SJCRH30 (cell line): ENCODE results near the gene TSSK3. TPM values are rescaled to one million over a fixed set of nuclear protein-coding genes. Genes with fewer than 3 reads are reported as not detected.
"Not testable (repeated sequence)": the region's sequence is repeated elsewhere in the genome, so short reads cannot be mapped to it uniquely, and the experiment has no call there.

Source experiments
- DNase-seq, 2 experiments: peaks; one replicate each; pipeline ENCODE4 v3.0.0-alpha.2; 2015 to 2020
- H3K27ac ChIP-seq: fragments of 250-450 bp; sonication (Bioruptor Pico); 2 replicates; pipeline ENCODE4 v1.5.1; 2020; ENCODE audit warnings: mild to moderate bottlenecking, moderate library complexity
- H3K27me3 ChIP-seq: fragments of 250-450 bp; sonication (Bioruptor Pico); 2 replicates; pipeline ENCODE4 v1.5.1; 2020; ENCODE audit warnings: mild to moderate bottlenecking, moderate library complexity
- H3K36me3 ChIP-seq: fragments of 250-450 bp; sonication (Bioruptor Pico); 2 replicates; pipeline ENCODE4 v1.5.1; 2020; ENCODE audit warnings: mild to moderate bottlenecking, moderate library complexity
- H3K4me1 ChIP-seq: fragments of 250-450 bp; sonication (Bioruptor Pico); 2 replicates; pipeline ENCODE4 v1.5.1; 2020; ENCODE audit warnings: mild to moderate bottlenecking, moderate library complexity
- H3K4me3 ChIP-seq: fragments of 250-450 bp; sonication (Bioruptor Pico); 2 replicates; pipeline ENCODE4 v1.5.1; 2020; ENCODE audit warnings: mild to moderate bottlenecking, moderate library complexity
- H3K9me3 ChIP-seq: fragments of 250-450 bp; sonication (Bioruptor Pico); replicated peaks from 2 replicates; pipeline ENCODE4 v1.5.1; 2020; ENCODE audit warnings: mild to moderate bottlenecking, moderate library complexity
- total RNA-seq: library from RNA; depleted of rRNA; stranded (reverse); fragments of >200 nt; shearing (Covaris generic); gene quantifications from 2 replicates; pipeline ENCODE4 v1.2.3, GENCODE V29; 2014

Gene TSSK3
- total RNA-seq, 1 experiment from 2014 or later = 1.2 TPM

GRCh38 chr1:32351399-32352238 lies 10.7 kb upstream of the TSSK3 start:
- Histone ChIP-seq H3K27ac (peak overlapping the region; percentile 86), H3K4me3 (peak overlapping the region; percentile 92), H3K36me3 (no peaks in the 10 kb centered on the region), H3K4me1 (peaks cover 23% of the 10 kb centered on the region), H3K27me3 (no peaks in the 10 kb centered on the region), H3K9me3 (no peaks in the 10 kb centered on the region)
- peak; percentile 98 for DNase-seq

GRCh38 chr1:32352239-32352745 lies 10.0 kb upstream of the TSSK3 start:
- no peaks in the 10 kb centered on the region for H3K27me3 ChIP-seq
- H3K27ac ChIP-seq = peak overlapping the region; percentile 86
- H3K4me1 ChIP-seq = peaks cover 23% of the 10 kb centered on the region
- no peaks in the 10 kb centered on the region for H3K36me3 ChIP-seq
- DNase-seq = no peak
- no peaks in the 10 kb centered on the region for H3K9me3 ChIP-seq
- H3K4me3 ChIP-seq = peak overlapping the region; percentile 92

DNA sequence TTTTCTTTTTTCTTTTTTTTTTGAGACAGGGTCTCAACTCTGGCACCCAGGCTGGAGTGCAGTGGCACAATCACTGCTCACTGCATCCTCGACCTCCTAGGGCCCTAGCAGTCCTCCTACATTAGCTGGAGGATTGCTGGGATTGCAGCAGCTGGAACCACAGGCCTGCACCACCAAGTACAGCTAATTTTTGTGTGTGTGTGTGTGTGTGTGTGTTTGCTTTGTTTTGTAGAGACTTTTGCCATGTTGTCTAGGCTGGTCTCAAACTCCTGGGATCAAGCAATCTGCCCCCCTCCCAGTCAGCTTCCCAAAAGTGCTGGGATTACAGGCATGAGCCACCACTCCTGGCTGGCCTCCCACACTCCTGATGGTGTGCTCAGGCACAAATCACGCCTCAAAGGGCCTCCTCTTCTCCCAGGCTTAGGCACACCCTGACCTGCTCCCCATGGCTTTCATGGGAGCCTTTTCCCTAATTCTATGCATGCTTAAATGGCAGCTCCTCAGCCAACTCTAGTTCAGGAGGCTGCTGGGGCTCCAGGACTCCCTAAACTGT lies 9.4 kb upstream of the TSSK3 start:
- Histone ChIP-seq H3K36me3 (no peaks in the 10 kb centered on the region), H3K4me3 (no peak overlapping the region; the same call in 1 of the 2 replicates), H3K27me3 (no peaks in the 10 kb centered on the region), H3K4me1 (peaks cover 23% of the 10 kb centered on the region), H3K27ac (peak overlapping the region; percentile 41), H3K9me3 (no peaks in the 10 kb centered on the region)
- DNase-seq = peak in 1 of 2 experiments; percentile 45

DNA sequence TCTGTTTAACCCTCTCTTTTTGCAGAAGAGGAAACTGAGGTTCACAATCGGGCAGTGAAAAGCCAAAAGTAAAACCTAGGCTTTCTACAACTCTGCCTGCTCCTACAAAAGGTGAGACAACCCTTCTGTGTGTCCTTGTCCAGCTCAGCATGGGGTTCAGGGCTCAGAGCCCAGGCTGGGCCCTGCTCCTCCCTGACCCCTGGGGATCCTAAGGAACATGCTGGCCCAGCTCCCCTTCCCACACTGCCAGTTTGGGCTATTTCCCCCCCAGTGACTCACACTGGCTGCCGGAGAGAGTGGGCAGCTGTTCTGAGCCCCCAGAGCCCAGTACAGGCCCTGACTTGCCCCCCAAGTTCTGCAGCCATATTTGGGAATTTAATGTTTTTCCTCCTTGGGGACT lies 8.9 kb upstream of the TSSK3 start:
- H3K4me3 ChIP-seq = no peak overlapping the region
- H3K36me3 ChIP-seq = no peaks in the 10 kb centered on the region
- peak overlapping the region; percentile 41 for H3K27ac ChIP-seq
- DNase-seq = peak; percentile 40 to 57
- H3K9me3 ChIP-seq = no peaks in the 10 kb centered on the region
- H3K4me1 ChIP-seq = peaks cover 23% of the 10 kb centered on the region
- no peaks in the 10 kb centered on the region for H3K27me3 ChIP-seq

GRCh38 chr1:32353886-32354570 lies 8.3 kb upstream of the TSSK3 start:
- Histone ChIP-seq H3K9me3 (no peaks in the 10 kb centered on the region), H3K4me1 (peaks cover 23% of the 10 kb centered on the region), H3K27ac (peak overlapping the region; percentile 41; the same call in 1 of the 2 replicates), H3K4me3 (no peak overlapping the region), H3K27me3 (no peaks in the 10 kb centered on the region), H3K36me3 (no peaks in the 10 kb centered on the region)
- DNase-seq = no peak

DNA sequence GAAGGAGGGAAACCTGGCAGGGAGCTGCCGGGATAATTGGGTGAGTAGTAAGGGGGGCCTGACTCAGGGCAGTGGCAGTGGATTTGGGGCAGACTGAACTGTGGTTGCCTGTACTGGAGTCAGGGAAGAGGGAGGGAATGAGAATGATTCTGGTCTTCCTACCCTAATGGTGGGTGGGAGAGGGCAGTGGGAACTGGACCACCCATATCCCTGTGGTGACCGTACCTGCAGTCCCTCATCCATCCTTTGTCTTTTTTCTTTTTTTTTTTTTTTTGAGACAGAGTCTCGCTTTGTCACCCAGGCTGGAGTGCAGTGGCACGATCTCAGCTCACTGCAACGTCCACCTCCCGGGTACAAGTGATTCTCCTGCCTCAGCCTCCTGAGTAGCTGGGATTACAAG lies 6.6 kb upstream of the TSSK3 start:
- not testable (repeated sequence) for DNase-seq, H3K4me3 ChIP-seq, H3K36me3 ChIP-seq, H3K9me3 ChIP-seq, H3K27me3 ChIP-seq, H3K27ac ChIP-seq
- peaks cover 22% of the 10 kb centered on the region for H3K4me1 ChIP-seq

DNA sequence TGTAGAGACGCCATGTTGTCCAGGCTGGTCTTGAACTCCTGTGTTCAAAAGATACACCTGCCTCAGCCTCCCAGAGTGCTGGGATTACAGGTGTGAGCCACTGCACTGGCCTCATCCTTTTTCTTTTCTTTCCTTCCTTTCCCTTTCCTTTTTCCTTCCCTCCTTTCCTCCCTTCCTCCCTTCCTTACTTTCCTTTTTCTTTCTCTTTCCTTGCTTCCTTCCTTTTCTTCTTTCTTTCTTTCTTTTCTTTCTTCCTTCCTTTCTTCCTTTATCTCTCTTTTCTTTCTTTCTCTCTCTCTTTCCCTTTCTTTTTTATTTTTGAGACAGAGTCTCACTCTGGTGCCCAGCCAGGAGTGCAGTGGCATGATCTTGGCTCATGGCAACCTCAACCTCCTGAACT lies 5.9 kb upstream of the TSSK3 start:
- H3K27me3 ChIP-seq = no peaks in the 10 kb centered on the region
- no peak for DNase-seq
- H3K4me3 ChIP-seq = no peak overlapping the region
- no peaks in the 10 kb centered on the region for H3K9me3 ChIP-seq
- peaks cover 20% of the 10 kb centered on the region for H3K4me1 ChIP-seq
- H3K36me3 ChIP-seq = no peaks in the 10 kb centered on the region; the same call in 1 of the 2 replicates
- no peak overlapping the region for H3K27ac ChIP-seq

GRCh38 chr1:32357614-32358013 lies 4.7 kb upstream of the TSSK3 start:
- Histone ChIP-seq H3K4me1 (peaks cover 16% of the 10 kb centered on the region), H3K9me3 (no peaks in the 10 kb centered on the region), H3K27ac (no peak overlapping the region), H3K4me3 (no peak overlapping the region), H3K36me3 (peaks cover 3% of the 10 kb centered on the region; the same call in 1 of the 2 replicates), H3K27me3 (no peaks in the 10 kb centered on the region)
- DNase-seq = peak in 1 of 2 experiments; percentile 54

DNA sequence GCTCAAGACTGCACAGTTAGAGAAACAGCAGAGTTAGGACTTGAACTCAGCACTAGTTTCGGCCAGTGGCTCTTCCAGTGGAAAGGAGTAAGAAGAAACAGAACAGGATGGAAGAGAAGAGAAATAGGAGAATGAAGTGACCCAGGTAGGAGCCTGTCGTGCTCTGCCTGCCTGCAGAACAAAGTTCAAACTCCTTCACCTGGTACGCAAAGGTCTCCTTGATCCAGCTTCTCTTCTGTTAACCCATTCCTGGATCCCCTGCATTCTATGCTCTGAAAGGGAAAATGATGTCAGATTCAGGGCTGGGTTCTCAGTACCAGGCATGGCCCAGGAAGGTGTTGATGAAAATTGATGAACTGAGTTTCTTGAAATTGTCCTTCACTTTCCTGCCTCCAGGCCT lies 3.9 kb upstream of the TSSK3 start:
- Histone ChIP-seq H3K36me3 (peaks cover 3% of the 10 kb centered on the region; the same call in 1 of the 2 replicates), H3K4me3 (no peak overlapping the region), H3K27ac (no peak overlapping the region), H3K4me1 (peaks cover 8% of the 10 kb centered on the region), H3K9me3 (no peaks in the 10 kb centered on the region), H3K27me3 (no peaks in the 10 kb centered on the region)
- DNase-seq = no peak

DNA sequence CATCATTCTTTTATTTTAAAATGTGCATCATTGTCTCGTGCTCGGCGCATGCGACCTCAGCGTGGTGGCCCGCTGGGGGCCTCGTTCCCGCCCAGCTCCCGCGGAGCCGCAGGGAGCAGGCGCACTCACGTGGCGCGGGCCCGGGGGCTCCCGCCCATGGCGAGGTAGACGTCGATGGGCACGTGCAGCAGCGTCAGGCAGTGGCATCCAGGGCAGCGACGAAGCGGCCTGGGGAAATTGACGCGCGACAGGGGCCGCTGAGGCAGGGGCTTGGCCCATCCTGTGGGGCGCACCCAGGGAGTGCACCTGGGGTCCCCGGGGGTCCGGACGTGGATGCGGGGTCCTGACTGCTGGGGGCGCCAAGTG lies 1.0 kb upstream of the TSSK3 start:
- Histone ChIP-seq H3K4me1 (no peaks in the 10 kb centered on the region; the same call in 1 of the 2 replicates), H3K27ac (no peak overlapping the region), H3K36me3 (peaks cover 11% of the 10 kb centered on the region; the same call in 1 of the 2 replicates), H3K27me3 (no peaks in the 10 kb centered on the region), H3K9me3 (no peaks in the 10 kb centered on the region), H3K4me3 (no peak overlapping the region)
- DNase-seq = no peak

DNA sequence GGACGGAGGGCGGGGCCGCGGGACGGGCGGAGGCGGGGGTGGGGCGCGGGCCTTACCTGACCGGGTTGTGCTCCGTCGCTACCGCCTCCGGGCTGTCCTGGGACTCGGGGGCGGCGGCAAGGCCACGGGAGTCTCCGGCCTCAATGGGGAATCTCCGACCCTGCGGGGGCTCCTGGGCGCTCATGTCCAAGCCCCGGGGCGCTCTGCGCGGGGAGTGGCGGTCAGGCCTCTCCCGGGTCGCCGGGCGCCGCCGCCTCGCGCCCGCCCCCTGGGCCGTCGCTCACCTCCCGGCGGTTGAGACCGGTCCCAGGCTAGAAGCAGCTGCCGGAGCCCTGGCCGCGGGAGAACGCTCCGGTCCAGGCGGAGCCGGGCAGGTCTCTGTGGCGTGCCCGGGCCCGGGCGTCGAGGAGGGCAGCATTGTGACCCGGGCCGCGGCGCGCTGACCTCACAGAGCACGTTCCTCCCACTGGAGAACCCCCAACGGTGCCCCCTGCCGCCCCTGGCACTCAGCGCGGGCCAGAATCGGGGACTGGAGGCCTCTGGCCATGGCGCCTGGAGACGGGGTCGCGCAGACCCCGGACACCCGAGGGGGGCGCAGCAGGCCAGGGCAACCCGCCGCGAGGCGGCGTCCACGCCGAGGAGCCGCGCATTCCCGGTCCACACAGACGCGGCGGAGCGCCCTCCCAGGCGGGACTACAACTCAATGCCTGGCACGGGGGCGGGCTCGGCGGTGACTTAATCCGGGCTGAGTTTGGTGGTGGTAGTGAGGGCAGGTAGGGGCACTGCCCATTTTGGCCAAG lies 465 bp upstream of the TSSK3 start:
- Histone ChIP-seq H3K4me3 (no peak overlapping the region), H3K4me1 (no peaks in the 10 kb centered on the region; the same call in 1 of the 2 replicates), H3K9me3 (no peaks in the 10 kb centered on the region), H3K27me3 (no peaks in the 10 kb centered on the region), H3K36me3 (peaks cover 12% of the 10 kb centered on the region), H3K27ac (no peak overlapping the region)
- DNase-seq = no peak

GRCh38 chr1:32363713-32364112 lies 1.4 kb downstream of the TSSK3 start:
- Histone ChIP-seq H3K27me3 (no peaks in the 10 kb centered on the region), H3K9me3 (no peaks in the 10 kb centered on the region), H3K4me1 (no peaks in the 10 kb centered on the region), H3K36me3 (peaks cover 29% of the 10 kb centered on the region), H3K27ac (no peak overlapping the region), H3K4me3 (no peak overlapping the region)
- DNase-seq = no peak

- Histone ChIP-seq H3K4me3 (no peak overlapping the region), H3K4me1 (no peaks in the 10 kb centered on the region), H3K27ac (no peak overlapping the region), H3K27me3 (no peaks in the 10 kb centered on the region), H3K36me3 (peaks cover 38% of the 10 kb centered on the region), H3K9me3 (no peaks in the 10 kb centered on the region)
- DNase-seq = no peak
Measured at GRCh38 chr1:32364836-32365235, 2.5 kb downstream of the TSSK3 start.

DNA sequence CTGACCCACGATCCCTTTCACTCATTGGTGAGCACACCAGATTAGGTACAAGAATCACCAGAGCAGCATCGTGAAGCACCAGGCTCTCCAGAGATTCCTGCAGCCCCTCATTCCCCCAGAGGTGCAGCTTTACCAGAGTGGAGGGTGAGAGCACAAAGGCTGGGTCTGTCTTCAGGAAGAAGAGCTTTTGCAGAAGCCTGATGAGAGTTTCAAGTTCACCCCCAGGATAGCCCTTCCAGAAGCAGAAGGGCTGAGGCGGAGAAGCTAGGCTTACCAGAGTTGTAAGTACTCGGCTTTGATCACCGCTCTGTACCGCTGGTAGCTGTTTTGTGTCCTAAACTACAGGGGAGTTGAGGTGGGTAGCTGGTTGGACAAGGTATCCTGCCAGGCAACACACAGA lies 3.1 kb downstream of the TSSK3 start:
- no peak overlapping the region for H3K27ac ChIP-seq
- no peak overlapping the region for H3K4me3 ChIP-seq
- no peak for DNase-seq
- no peaks in the 10 kb centered on the region for H3K4me1 ChIP-seq
- no peaks in the 10 kb centered on the region for H3K9me3 ChIP-seq
- no peaks in the 10 kb centered on the region for H3K27me3 ChIP-seq
- H3K36me3 ChIP-seq = peaks cover 38% of the 10 kb centered on the region
